ENCODE data around the gene STX7. TPM values are rescaled to one million over a fixed set of nuclear protein-coding genes. Genes with fewer than 3 reads are reported as not detected.

The STX7 gene
- total RNA-seq, 1 donor from 2014 or later = 29.7 TPM

GRCh38 chr6:132430110-132430509, 82.8 kb downstream of the STX7 start:
- Histone ChIP-seq H3K4me3 (ENCODE audit: low read depth, low read length) (no peak overlapping the region), H3K27me3 (ENCODE audit: control insufficient read depth, insufficient read depth, low read length) (no peaks in the 10 kb centered on the region), H3K36me3 (ENCODE audit: control insufficient read depth, insufficient read depth, low read length) (no peaks in the 10 kb centered on the region)
- no peak for TF ChIP-seq CTCF (IDR thresholded peaks at IDR 0.05; ENCODE audit: insufficient read depth, low read length, severe bottlenecking)
- DNase-seq (ENCODE audit: low read depth) = no peak
- FAIRE-seq = no peak

- FAIRE-seq (no peak), DNase-seq (ENCODE audit: low read depth) (no peak)
- H3K27me3 ChIP-seq (ENCODE audit: control insufficient read depth, insufficient read depth, low read length) = no peaks in the 10 kb centered on the region
- no peaks in the 10 kb centered on the region for H3K36me3 ChIP-seq (ENCODE audit: control insufficient read depth, insufficient read depth, low read length)
- no peak for TF ChIP-seq CTCF (IDR thresholded peaks at IDR 0.05; ENCODE audit: insufficient read depth, low read length, severe bottlenecking)
- H3K4me3 ChIP-seq (ENCODE audit: low read depth, low read length) = no peak overlapping the region
Measured at GRCh38 chr6:132425176-132425575, 87.7 kb downstream of the STX7 start.

GRCh38 chr6:132423839-132424238, 89.1 kb downstream of the STX7 start:
- no peak for FAIRE-seq
- no peak for DNase-seq (ENCODE audit: low read depth)
- no peak for TF ChIP-seq CTCF (IDR thresholded peaks at IDR 0.05; ENCODE audit: insufficient read depth, low read length, severe bottlenecking)
- Histone ChIP-seq H3K4me3 (ENCODE audit: low read depth, low read length) (no peak overlapping the region), H3K36me3 (ENCODE audit: control insufficient read depth, insufficient read depth, low read length) (no peaks in the 10 kb centered on the region), H3K27me3 (ENCODE audit: control insufficient read depth, insufficient read depth, low read length) (no peaks in the 10 kb centered on the region)

GRCh38 chr6:132418235-132418965, 94.5 kb downstream of the STX7 start:
- Histone ChIP-seq H3K27me3 (ENCODE audit: control insufficient read depth, insufficient read depth, low read length) (no peaks in the 10 kb centered on the region), H3K4me3 (ENCODE audit: low read depth, low read length) (no peak overlapping the region), H3K36me3 (ENCODE audit: control insufficient read depth, insufficient read depth, low read length) (no peaks in the 10 kb centered on the region)
- FAIRE-seq = no peak
- DNase-seq (ENCODE audit: low read depth) = no peak
- no peak for TF ChIP-seq CTCF (IDR thresholded peaks at IDR 0.05; ENCODE audit: insufficient read depth, low read length, severe bottlenecking)

- DNase-seq (ENCODE audit: low read depth) (no peak), FAIRE-seq (no peak)
- H3K27me3 ChIP-seq (ENCODE audit: control insufficient read depth, insufficient read depth, low read length) = no peaks in the 10 kb centered on the region
- no peak for TF ChIP-seq CTCF (IDR thresholded peaks at IDR 0.05; ENCODE audit: insufficient read depth, low read length, severe bottlenecking)
- H3K36me3 ChIP-seq (ENCODE audit: control insufficient read depth, insufficient read depth, low read length) = no peaks in the 10 kb centered on the region
- no peak overlapping the region for H3K4me3 ChIP-seq (ENCODE audit: low read depth, low read length)
Measured at GRCh38 chr6:132414761-132415160, 98.2 kb downstream of the STX7 start.

- FAIRE-seq = no peak
- no peak for DNase-seq (ENCODE audit: low read depth)
Measured at GRCh38 chr6:132414322-132414721, 98.6 kb downstream of the STX7 start.

More at GRCh38 chr6:132414322-132414721, 98.6 kb downstream of the STX7 start:
- no peak for TF ChIP-seq CTCF (IDR thresholded peaks at IDR 0.05; ENCODE audit: insufficient read depth, low read length, severe bottlenecking)
- Histone ChIP-seq H3K4me3 (ENCODE audit: low read depth, low read length) (no peak overlapping the region), H3K27me3 (ENCODE audit: control insufficient read depth, insufficient read depth, low read length) (no peaks in the 10 kb centered on the region), H3K36me3 (ENCODE audit: control insufficient read depth, insufficient read depth, low read length) (no peaks in the 10 kb centered on the region)

All from bronchial epithelial cell (primary cell).